IPS DF 19.7 (cell line): Measurements from ENCODE around the gene WFIKKN2.
"Not testable (repeated sequence)": the region's sequence is repeated elsewhere in the genome, so short reads cannot be mapped to it uniquely, and the experiment has no call there.

ENCODE experiments used
- DNase-seq: peaks from one replicate; pipeline ENCODE4 v3.0.0-alpha.2; 2013; ENCODE audit warnings: low read depth, low spot score

WFIKKN2 gene, protein sequence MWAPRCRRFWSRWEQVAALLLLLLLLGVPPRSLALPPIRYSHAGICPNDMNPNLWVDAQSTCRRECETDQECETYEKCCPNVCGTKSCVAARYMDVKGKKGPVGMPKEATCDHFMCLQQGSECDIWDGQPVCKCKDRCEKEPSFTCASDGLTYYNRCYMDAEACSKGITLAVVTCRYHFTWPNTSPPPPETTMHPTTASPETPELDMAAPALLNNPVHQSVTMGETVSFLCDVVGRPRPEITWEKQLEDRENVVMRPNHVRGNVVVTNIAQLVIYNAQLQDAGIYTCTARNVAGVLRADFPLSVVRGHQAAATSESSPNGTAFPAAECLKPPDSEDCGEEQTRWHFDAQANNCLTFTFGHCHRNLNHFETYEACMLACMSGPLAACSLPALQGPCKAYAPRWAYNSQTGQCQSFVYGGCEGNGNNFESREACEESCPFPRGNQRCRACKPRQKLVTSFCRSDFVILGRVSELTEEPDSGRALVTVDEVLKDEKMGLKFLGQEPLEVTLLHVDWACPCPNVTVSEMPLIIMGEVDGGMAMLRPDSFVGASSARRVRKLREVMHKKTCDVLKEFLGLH

GRCh38 chr17:50835301-50836234 is at the start of gene WFIKKN2:
TSS of gene WFIKKN2 (plus strand) at chr17:50835586. CDS start at chr17:50835938, 352 bp downstream.
- no peak for DNase-seq

- no peak for DNase-seq
Observed at GRCh38 chr17:50785946-50786570, 49.3 kb upstream of the WFIKKN2 start.

GRCh38 chr17:50787106-50787505 is 48.3 kb upstream of the WFIKKN2 start:
- no peak for DNase-seq

DNA sequence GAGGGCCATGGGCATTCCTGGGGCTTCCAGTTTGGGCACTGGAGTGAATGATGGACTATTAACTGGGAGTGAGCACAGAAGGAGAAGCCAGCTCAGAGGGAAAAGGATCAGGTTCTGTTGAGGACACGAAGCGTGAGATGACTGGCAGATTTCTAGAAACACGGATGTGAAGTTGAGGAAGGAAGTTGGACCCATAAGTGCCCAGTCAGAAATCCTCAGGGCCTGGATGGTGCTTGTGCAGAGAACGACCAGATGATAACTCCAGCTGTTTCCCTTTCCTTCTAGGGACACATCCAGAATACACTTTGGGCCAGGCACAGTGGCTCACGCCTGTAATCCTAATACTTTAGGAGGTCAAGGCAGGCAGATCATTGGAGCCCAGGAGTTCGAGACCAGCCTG is 44.8 kb upstream of the WFIKKN2 start:
- DNase-seq: no peak

GRCh38 chr17:50792132-50792531 is 43.3 kb upstream of the WFIKKN2 start:
- DNase-seq: no peak

- DNase-seq: no peak
Observed at GRCh38 chr17:50793007-50793406, 42.4 kb upstream of the WFIKKN2 start.

- DNase-seq: no peak
Observed at GRCh38 chr17:50794361-50794760, 41.0 kb upstream of the WFIKKN2 start.

DNA sequence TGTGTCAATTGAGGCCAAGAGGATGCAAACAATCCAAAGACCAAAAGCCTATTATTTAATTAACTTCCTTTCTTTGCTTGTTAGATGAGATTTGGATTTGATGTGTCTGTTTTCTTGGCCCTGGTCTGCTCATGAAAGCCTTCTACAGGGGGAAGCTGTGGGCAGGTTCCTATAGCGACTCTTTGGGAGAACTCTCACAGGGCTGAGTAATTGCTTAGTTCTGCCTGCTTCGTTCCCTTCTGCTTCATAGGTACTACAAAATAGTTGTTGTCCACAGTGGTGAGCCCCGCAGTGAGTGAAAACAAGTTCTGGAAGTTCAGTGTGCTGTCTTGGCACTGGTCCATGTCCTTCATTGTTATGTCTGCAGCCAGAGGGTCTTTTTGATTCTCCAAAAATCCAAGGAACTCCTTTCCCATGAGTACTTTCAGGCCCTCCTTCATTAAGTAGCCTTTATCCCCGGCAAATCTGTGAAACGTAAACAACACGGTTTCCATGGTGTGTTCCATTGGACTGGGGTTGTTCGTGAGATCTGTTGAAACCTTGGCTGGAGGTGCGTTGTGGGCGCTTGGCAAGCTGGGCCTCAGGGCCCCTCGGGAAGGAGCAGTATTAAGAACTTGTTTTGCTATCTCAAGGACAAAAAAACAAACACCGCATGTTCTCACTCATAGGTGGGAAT is 38.1 kb upstream of the WFIKKN2 start:
- no peak for DNase-seq

GRCh38 chr17:50798424-50799288 is 36.7 kb upstream of the WFIKKN2 start:
- DNase-seq: no peak

DNA sequence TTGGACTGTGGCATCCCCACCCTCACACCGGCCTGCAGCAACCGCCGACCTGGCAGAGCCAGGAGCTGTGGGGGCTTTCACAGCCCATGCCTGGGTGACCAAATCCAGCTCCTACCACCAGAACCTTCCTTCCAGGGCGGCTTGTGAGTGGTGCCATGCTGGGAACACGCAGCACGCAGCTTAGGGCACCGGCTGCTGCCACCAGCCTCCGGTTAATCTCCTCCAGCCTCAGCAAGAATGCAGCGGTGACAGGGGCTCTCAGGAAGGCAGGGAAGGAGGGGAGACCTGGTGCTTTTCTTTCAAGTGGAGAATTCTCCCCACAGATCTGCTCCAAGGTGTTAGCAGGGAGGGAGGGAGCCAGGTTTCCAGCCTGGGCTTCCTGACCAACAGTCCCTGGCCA is 35.8 kb upstream of the WFIKKN2 start:
- no peak for DNase-seq

- no peak for DNase-seq
Observed at GRCh38 chr17:50800196-50800700, 35.1 kb upstream of the WFIKKN2 start.

GRCh38 chr17:50802609-50803571 is 32.5 kb upstream of the WFIKKN2 start:
- DNase-seq: no peak

DNA sequence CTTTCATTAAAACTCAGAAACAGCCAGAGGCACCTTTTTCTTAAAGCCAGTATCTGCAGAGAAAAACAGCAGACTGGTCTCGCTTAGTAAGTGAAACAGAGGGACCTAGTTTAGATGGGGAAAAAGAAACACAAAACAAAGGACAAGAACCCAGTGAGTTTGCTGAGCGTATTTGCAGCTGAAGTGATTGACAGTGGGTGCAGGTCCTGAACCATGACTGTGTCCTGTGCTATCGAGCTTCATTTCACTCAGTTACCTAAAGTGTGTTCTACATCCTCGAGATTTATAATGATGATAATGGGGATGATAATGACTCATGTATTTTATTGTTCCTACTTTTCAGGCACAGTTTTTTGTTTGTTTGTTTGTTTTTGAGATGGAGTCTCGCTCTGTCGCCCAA is 31.7 kb upstream of the WFIKKN2 start:
- no peak for DNase-seq

- DNase-seq: not testable (repeated sequence)
Observed at GRCh38 chr17:50804749-50805475, 30.5 kb upstream of the WFIKKN2 start.

DNA sequence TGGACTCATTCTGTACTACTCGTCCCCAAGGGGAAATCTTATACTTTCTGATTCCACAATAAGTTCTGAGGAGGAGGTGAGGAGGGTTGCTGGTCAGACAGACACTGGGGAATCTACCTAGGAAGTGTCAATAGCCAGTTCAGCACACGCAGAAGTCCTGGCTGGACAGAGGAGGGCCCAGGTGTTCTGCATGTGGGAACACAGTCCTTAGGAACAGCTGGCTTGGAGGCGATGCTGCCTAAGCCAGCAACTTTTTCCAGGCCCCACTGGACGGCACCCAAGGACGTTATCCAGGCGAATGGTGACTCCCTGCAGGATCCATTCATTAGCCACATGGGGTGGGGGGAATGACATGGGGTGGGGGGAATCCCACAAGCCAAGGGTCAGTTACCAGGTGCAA is 29.9 kb upstream of the WFIKKN2 start:
- DNase-seq: no peak

GRCh38 chr17:50806141-50806643 is 29.2 kb upstream of the WFIKKN2 start:
- DNase-seq: no peak

DNA sequence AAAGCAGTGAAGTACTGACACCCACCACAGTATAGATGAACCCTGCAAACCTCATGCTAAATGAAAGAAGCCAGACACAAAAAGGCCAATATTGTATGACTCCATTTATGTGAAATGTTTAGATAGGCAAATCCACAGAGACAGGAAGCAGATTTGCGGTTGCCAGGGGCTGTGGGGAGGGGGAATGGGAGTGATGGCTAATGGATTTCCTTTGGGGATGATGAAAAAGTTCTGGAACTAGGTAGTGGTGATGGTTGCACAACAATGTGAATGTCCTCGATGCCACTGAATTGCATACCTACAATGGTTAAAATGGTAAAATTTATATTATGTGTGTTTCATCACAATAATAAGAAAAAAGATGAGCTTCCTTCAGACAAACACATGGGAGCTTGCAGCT is 28.4 kb upstream of the WFIKKN2 start:
- DNase-seq: no peak

DNA sequence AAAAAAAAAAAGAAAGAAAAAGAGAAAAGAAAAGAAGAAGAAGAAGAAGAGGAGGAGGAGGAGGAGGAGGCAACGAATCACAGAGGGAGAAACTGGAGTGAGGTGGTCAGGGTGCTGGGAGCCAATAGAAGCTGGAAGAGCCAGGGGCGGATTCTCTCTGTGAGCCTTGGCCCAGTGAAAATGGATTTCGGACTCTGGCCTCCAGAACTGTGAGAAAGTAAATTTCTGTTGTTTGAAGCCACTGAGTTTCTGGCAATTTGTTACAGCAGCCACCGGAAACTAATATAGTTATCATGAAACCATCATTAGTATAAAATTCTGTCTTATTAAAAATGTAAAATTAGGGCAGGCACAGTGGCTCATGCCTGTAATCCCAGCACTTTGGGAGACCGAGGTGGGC is 27.7 kb upstream of the WFIKKN2 start:
- DNase-seq: no peak
